Measurements from ENCODE around the gene PGAP6. TPM values are rescaled to one million over a fixed set of nuclear protein-coding genes. Genes with fewer than 3 reads are reported as not detected.

Gene PGAP6
- total RNA-seq (2012; rRNA removed): 49.1 and 56.1 TPM in 2 replicates
- polyA plus RNA-seq (2012; rRNA removed): 124 and 125 TPM in 2 replicates
- 60.8 and 173 TPM in 2 replicates for polyA plus RNA-seq (2012; cell fraction: cytosol; rRNA removed)
- 138 and 443 TPM in 2 replicates for polyA plus RNA-seq (2012; cell fraction: nucleus; rRNA removed; ENCODE audit: low replicate concordance)
- Bru-seq, nascent RNA: percentile 53 among the genes with signal in this experiment
- percentile 67 among the genes with signal in this experiment for BruChase-seq, experiment 1, labeled RNA remaining after a 6-hour chase
- percentile 60 among the genes with signal in this experiment for BruChase-seq, experiment 2, labeled RNA remaining after a 2-hour chase
- long read RNA-seq, transcript TMEM8A-204 (13 exons, 3,691 nt): major isoform, 37 of 100 reads
- long read RNA-seq, partial matches to known transcripts: 38 of 100 reads
- long read RNA-seq, other reads (novel, unspliced or antisense): 25 of 100 reads

GRCh38 chr16:381789-382717, at the start of gene PGAP6:
Gene PGAP6 (minus strand): TSS chr16:381978. CDS start chr16:381821, 157 bp downstream.
- Histone ChIP-seq H3K4ac (ENCODE audit: low read depth, low read length) (peak within 1 kb of the TSS; percentile 65), H3K27me3 (ENCODE audit: control insufficient read depth, insufficient read depth, low read length) (no peaks in the 10 kb centered on the region), H2BK5ac (ENCODE audit: low read depth, low read length, poor library complexity, severe bottlenecking) (peak within 1 kb of the TSS; percentile 62), H4K5ac (ENCODE audit: low read depth, low read length) (peak within 1 kb of the TSS; percentile 39; the same call in 1 of the 2 replicates), H3K56ac (ENCODE audit: extremely low read depth, insufficient read depth, low read length) (no peak within 1 kb of the TSS; the same call in none of the 2 replicates), H3K4me3 (ENCODE audit: insufficient read depth, low read depth, low read length) (peak within 1 kb of the TSS; percentile 93), H3K27ac (ENCODE audit: insufficient read depth, low read length) (peak within 1 kb of the TSS; percentile 82), H4K20me1 (ENCODE audit: insufficient read depth, low read length) (peaks cover 16% of the 10 kb centered on the region), H3K36me3 (ENCODE audit: control insufficient read depth, insufficient read depth, low read length) (peaks cover 3% of the 10 kb centered on the region), H2BK20ac (ENCODE audit: low read depth, low read length) (no peak within 1 kb of the TSS), H3K4me1 (ENCODE audit: control insufficient read depth, insufficient read depth, low read length) (peaks cover 2% of the 10 kb centered on the region; the same call in 1 of the 2 replicates), H2AK9ac (replicated peaks; ENCODE audit: low read depth, low read length, poor library complexity) (peak within 1 kb of the TSS; percentile 94), H2BK120ac (ENCODE audit: low read depth, low read length) (0 out of 2 replicates have a peak within 1 kb of the TSS, but pooled peaks have one; percentile 8), H3K14ac (replicated peaks; ENCODE audit: low read depth, low read length) (peak within 1 kb of the TSS; percentile 68; the same call in 1 of the 2 replicates), H3K9ac (ENCODE audit: low read depth, low read length) (peak within 1 kb of the TSS; percentile 91), H2AK5ac (ENCODE audit: low read depth, low read length) (peak within 1 kb of the TSS; percentile 84), H4K91ac (ENCODE audit: insufficient read depth, low read depth, low read length) (no peak within 1 kb of the TSS; the same call in 1 of the 2 replicates), H2BK15ac (ENCODE audit: low read depth, low read length) (no peak within 1 kb of the TSS; the same call in 2 of the 3 replicates), H3K18ac (ENCODE audit: low read depth, low read length) (no peak within 1 kb of the TSS), H3K9me3 (ENCODE audit: control insufficient read depth, insufficient read depth, low read length) (no peaks in the 10 kb centered on the region), H4K8ac (ENCODE audit: low read depth in 2 of 2, low read length in 2 of 2) (peak within 1 kb of the TSS in 1 of 2 experiments; percentile 69; a peak in 1 of 4 replicates), H3K23ac (ENCODE audit: low read depth, low read length) (peak within 1 kb of the TSS; percentile 86), H3K9me1 (ENCODE audit: insufficient read depth, low read length) (0 out of 2 replicates have a peak, but pooled peaks cover 3% of the 10 kb centered on the region), H2AFZ (replicated peaks; ENCODE audit: low read length, poor library complexity) (peak within 1 kb of the TSS; percentile 96), H3K4me2 (ENCODE audit: low read depth, low read length) (peak within 1 kb of the TSS; percentile 99), H3K79me1 (ENCODE audit: low read depth in 1 of 2, low read length in 2 of 2) (peaks cover 13 to 29% of the 10 kb centered on the region in 2 experiments; a peak in 3 of 4 replicates)
- dilution Hi-C loops (cut with HindIII; ENCODE audit: low sequenced_read_pairs, unreplicated experiment) (no loop called here), intact Hi-C loops (cut with micrococcal nuclease) (no loop called here), in situ Hi-C loops (cut with MboI; ENCODE audit: low sequenced_read_pairs) (no loop called here)
- no TSS peak for BruUV-seq (replicated peaks)
- DNase-seq (peak; percentile 33), ATAC-seq (ENCODE audit: low read depth) (peak; percentile 80)
- TF ChIP-seq CHD1 (IDR thresholded peaks at IDR 0.05; ENCODE audit: low read depth, low read length): no peak
- TF ChIP-seq MXI1 (IDR thresholded peaks at IDR 0.05; ENCODE audit: borderline replicate concordance, low read depth, low read length): peak; percentile 32; the same call in 1 of the 2 replicates
- peak; percentile 44; the same call in 1 of the 2 replicates for TF ChIP-seq MAZ (IDR thresholded peaks at IDR 0.05; ENCODE audit: borderline replicate concordance, low read depth, low read length)
- TF ChIP-seq NFE2L2 (IDR thresholded peaks at IDR 0.05; ENCODE audit: low read depth, low read length): no peak
- TF ChIP-seq USF2 (IDR thresholded peaks at IDR 0.05; ENCODE audit: low read depth, low read length): peak; percentile 63
- TF ChIP-seq RCOR1 (IDR thresholded peaks at IDR 0.05; ENCODE audit: insufficient replicate concordance, low read length): no peak
- 0 out of 2 replicates have a peak, but pooled peaks have one; percentile 3 for TF ChIP-seq POLR2A (IDR thresholded peaks at IDR 0.05; ENCODE audit: low read depth, low read length)
- ChIA-PET POLR2A (ENCODE audit: unreplicated experiment) (no interaction called here), CTCF (no interaction called here)
- 1% methylated on average over 43 of the region's 123 CpGs; no CpG with 5 or more reads in 1 of the 2 experiments for WGBS, 2 experiments (ENCODE audit: extremely low coverage in 2 of 2, insufficient read length in 1 of 2)
